ENCODE results near the gene SPIRE1.
"Not testable (repeated sequence)": the region's sequence is repeated elsewhere in the genome, so short reads cannot be mapped to it uniquely, and the experiment has no call there.

Gene SPIRE1

DNA sequence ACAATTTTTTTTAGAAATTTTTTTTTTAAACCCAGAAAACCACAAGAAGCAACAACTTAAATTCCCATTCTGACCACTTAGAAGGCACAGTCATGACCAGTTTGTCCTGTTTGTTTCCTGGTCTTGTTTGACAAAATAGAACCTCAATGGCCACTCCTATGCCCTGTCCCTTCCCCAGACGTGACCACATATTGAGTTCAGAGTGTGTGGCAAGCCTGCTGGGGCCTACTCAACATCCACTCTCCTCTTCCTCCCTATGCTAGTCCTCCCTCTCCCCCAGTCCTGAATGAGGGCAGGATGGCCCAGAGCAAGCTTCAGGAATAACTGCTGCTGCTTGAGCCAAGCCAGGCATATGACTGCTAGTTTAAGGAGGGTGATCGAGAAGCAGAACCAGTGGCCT lies 160.6 kb downstream of the SPIRE1 start:
- no peak overlapping the region for H3K27ac ChIP-seq
- TF ChIP-seq CTCF (conservative IDR thresholded peaks at IDR 0.05), result no peak

DNA sequence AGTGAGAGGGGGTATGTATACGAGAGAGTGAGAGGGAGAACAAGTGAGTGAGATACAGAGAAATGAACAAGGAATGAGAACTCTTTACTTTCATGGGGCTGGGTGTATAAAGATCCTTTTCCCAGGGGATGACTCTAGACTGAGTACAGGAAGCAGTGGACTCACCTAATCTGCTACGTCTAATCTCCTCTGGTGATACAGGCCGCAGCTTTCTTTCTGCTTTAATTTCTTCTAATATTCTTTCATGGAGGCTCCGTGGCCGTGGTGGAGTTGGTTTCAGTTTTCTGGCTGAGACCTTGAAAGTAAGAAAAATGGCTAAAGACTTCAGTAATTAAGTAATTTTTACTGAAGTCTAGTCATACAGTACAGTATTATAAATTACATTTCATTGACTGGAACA lies 165.0 kb downstream of the SPIRE1 start:
- TF ChIP-seq CTCF (conservative IDR thresholded peaks at IDR 0.05), result no peak

GRCh38 chr18:12491611-12492435 lies 166.1 kb downstream of the SPIRE1 start:
- peak overlapping the region; percentile 32; the same call in 1 of the 2 replicates for H3K27ac ChIP-seq
- TF ChIP-seq CTCF (conservative IDR thresholded peaks at IDR 0.05), result no peak

More for the DNA sequence above, 165.0 kb downstream of the SPIRE1 start:
- H3K27ac ChIP-seq, result no peak overlapping the region

DNA sequence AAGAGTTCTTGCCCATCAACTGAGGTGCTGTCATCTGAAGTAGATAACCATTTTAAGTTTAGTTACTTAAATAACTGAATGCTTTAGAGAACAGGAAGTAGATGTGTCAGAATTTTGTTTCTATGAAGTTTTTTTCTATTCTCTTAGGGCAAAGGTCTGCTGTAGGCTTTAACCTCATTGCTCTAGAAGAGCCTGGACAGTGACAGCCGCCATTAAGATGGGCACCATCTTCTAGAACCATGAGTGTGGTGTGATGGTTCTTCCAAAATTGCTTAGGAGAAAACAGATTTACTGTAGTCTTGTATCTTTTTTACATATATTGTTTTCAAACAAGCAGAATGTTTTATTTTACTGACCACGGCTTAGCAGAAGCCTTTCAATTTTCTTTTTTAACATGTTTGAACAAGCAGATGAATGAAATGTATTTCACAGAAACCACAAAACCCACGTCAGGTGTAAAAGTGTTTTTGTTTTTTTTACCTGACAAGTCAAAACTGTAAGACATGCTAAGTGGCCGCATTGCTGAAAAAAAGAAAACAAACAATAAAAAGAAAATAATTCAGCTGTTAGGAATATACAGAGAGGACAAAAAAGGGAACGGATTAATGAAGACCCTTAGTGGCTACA lies 172.3 kb downstream of the SPIRE1 start:
- H3K27ac ChIP-seq, result no peak overlapping the region
- no peak for TF ChIP-seq CTCF (conservative IDR thresholded peaks at IDR 0.05)

- not testable (repeated sequence) for H3K27ac ChIP-seq
Measured at GRCh38 chr18:12481915-12482314, 176.0 kb downstream of the SPIRE1 start.

DNA sequence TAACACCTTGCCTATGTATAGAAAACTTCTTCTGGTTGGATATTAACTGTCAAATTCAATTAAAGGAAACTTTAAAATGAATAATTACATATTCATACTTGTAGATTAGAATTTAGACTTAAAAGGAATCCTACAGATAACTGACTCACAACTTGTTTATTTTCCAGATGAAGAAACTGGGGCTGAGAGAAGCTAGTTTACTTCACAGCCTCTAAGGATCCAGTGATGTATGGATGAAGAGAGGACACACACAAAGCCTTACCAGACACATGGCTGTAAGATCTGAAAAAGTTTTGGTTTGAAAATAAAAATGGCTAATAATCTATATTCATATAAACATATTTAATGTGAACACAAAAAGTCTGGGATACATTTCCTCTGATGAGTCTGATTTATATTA lies 177.9 kb downstream of the SPIRE1 start:
- peak overlapping the region; percentile 8; the same call in 1 of the 2 replicates for H3K27ac ChIP-seq
- no peak for TF ChIP-seq CTCF (conservative IDR thresholded peaks at IDR 0.05)

DNA sequence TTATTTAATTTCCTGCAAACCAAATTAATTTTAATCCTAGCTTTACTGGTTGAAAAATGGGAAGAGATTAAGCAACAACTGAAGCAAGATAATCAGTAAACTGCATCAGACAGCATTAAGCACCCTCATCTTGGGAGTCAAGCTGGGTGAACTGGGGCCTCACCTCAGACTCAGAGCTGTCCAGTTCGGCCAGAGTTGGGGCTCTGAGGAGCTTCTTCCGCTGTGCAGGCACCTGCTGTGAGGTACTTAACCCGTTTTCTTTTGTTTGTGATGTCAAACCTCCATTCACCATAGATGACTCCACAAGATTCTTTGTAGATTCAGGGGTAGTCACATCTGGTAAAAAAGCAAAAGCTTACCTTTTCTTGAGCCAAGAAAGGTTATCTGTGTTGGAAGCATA lies 178.4 kb downstream of the SPIRE1 start:
- no peak overlapping the region; the same call in 1 of the 2 replicates for H3K27ac ChIP-seq
- no peak for TF ChIP-seq CTCF (conservative IDR thresholded peaks at IDR 0.05)

All from VCaP (cell line).